Mammary epithelial cell (primary cell): ENCODE measurements around the gene GALR3.

ENCODE experiments used
- CTCF ChIP-seq, 2 donors: IDR thresholded peaks in 1 of 2; conservative IDR thresholded peaks in 1 of 2; 2 replicates each; pipeline ENCODE4 v1.5.1; 2011 to 2012; ENCODE audit warnings: inconsistent platforms in 2 of 2, low read length in 2 of 2, mild to moderate bottlenecking in 2 of 2, control low read depth in 1 of 2, low read depth in 1 of 2; ENCODE audit not compliant: insufficient read depth in 1 of 2; ENCODE audit errors: extremely low read depth in 1 of 2
- EZH2 ChIP-seq: IDR thresholded peaks from 2 replicates; pipeline ENCODE4 v1.6.1; 2012; ENCODE audit warnings: low read length, inconsistent platforms, borderline replicate concordance

- no peak for TF ChIP-seq CTCF (conservative IDR thresholded peaks at IDR 0.05 in 1 of 2, IDR thresholded peaks at IDR 0.05 in 1 of 2; ENCODE audit: extremely low read depth in 1 of 2, insufficient read depth in 1 of 2, low read depth in 1 of 2, low read length in 2 of 2)
- TF ChIP-seq EZH2, result no peak
Observed at GRCh38 chr22:37775785-37776638, 47.2 kb upstream of the GALR3 start.
